SK-N-SH (cell line): ENCODE results near the gene GLTP. TPM values are rescaled to one million over a fixed set of nuclear protein-coding genes. Genes with fewer than 3 reads are reported as not detected.

Source experiments
- CTCF ChIA-PET: fragments of 300-600, 350-600 bp; formaldehyde crosslinking; extraction: SDS; loops from one replicate; lab custom pipeline; 2021; lab: Yijun Ruan, JAX
- POLR2A ChIA-PET: fragments of 350-600 bp; sonication (Branson Sonifier 250); formaldehyde crosslinking; extraction: SDS; loops from one replicate; lab custom pipeline; 2020; ENCODE audit warnings: antibody characterized with exemption, inconsistent platforms; lab: Yijun Ruan, JAX
- DNase-seq: peaks from one replicate; pipeline ENCODE4 v3.0.0; 2012
- H2AFZ ChIP-seq: fragments of 200-600 bp; sonication (generic); 2 replicates; pipeline ENCODE4 v1.8.1; 2016; ENCODE audit warnings: antibody characterized with exemption, mild to moderate bottlenecking, low read depth
- H3F3A ChIP-seq: fragments of 200-600 bp; sonication (generic); replicated peaks from 2 replicates; pipeline ENCODE3; 2016; ENCODE audit warnings: antibody characterized with exemption, mild to moderate bottlenecking; ENCODE audit not compliant: insufficient read depth
- H3K27ac ChIP-seq, 2 experiments: fragments of 200-500 bp in 1 of 2; fragments of 200-600 bp in 1 of 2; sonication (Bioruptor generic) in 1 of 2; sonication (generic), shearing (Covaris generic) in 1 of 2; 2 replicates each; pipeline versions ENCODE4 v1.5.1 to v1.6.1; 2014 to 2016; ENCODE audit warnings: low read depth in 2 of 2, inconsistent platforms in 1 of 2, low read length in 1 of 2, mild to moderate bottlenecking in 1 of 2, mixed read lengths in 1 of 2
- H3K27me3 ChIP-seq: fragments of 200-600 bp; sonication (generic), shearing (Covaris generic); 2 replicates; pipeline ENCODE4 v1.6.1; 2016; ENCODE audit warnings: mixed run types; ENCODE audit not compliant: insufficient read depth
- H3K36me3 ChIP-seq, 2 experiments: fragments of 200-500 bp in 1 of 2; fragments of 200-600 bp in 1 of 2; sonication (Bioruptor generic) in 1 of 2; sonication (generic) in 1 of 2; replicated peaks in 1 of 2; 2 replicates each; pipeline versions ENCODE3 to v1.5.1; 2014 to 2016; ENCODE audit warnings: low read length in 1 of 2, mild to moderate bottlenecking in 1 of 2; ENCODE audit not compliant: insufficient read depth in 2 of 2, control insufficient read depth in 1 of 2
- H3K4me1 ChIP-seq, 2 experiments: fragments of 200-500 bp in 1 of 2; fragments of 200-600 bp in 1 of 2; sonication (Bioruptor generic) in 1 of 2; sonication (generic), shearing (Covaris generic) in 1 of 2; 2 replicates each; pipeline versions ENCODE4 v1.5.1 to v1.6.1; 2014 to 2016; ENCODE audit warnings: low read depth in 1 of 2, low read length in 1 of 2, mixed run types in 1 of 2; ENCODE audit not compliant: insufficient read depth in 2 of 2, control insufficient read depth in 1 of 2
- H3K4me2 ChIP-seq: fragments of 200-600 bp; sonication (generic), shearing (Covaris generic); 2 replicates; pipeline ENCODE4 v1.6.1; 2017; ENCODE audit warnings: mixed run types
- H3K4me3 ChIP-seq, 2 experiments: fragments of 200-500 bp in 1 of 2; fragments of 200-600 bp in 1 of 2; sonication (Bioruptor generic) in 1 of 2; sonication (generic), shearing (Covaris generic) in 1 of 2; 2 replicates each; pipeline versions ENCODE4 v1.5.1 to v1.8.1; 2014 to 2016; ENCODE audit warnings: low read depth in 2 of 2, inconsistent platforms in 1 of 2, low read length in 1 of 2, mild to moderate bottlenecking in 1 of 2, mixed read lengths in 1 of 2, moderate library complexity in 1 of 2
- H3K79me2 ChIP-seq: fragments of 200-600 bp; sonication (generic); 2 replicates; pipeline ENCODE4 v1.8.1; 2017; ENCODE audit warnings: mild to moderate bottlenecking; ENCODE audit not compliant: insufficient read depth
- H3K9ac ChIP-seq: fragments of 200-600 bp; sonication (generic); 2 replicates; pipeline ENCODE4 v1.6.1; 2017; ENCODE audit warnings: mixed run types
- H3K9me2 ChIP-seq: fragments of 200-600 bp; sonication (generic); 2 replicates; pipeline ENCODE4 v1.6.1; 2017; ENCODE audit warnings: mixed run types
- H3K9me3 ChIP-seq: fragments of 200-600 bp; sonication (generic); 2 replicates; pipeline ENCODE4 v1.6.1; 2017; ENCODE audit warnings: mixed run types, mild to moderate bottlenecking, moderate library complexity
- H4K20me1 ChIP-seq: fragments of 200-600 bp; sonication (generic); 2 replicates; pipeline ENCODE4 v1.6.1; 2017; ENCODE audit warnings: mild to moderate bottlenecking, mixed run types; ENCODE audit not compliant: insufficient read depth
- ELF1 ChIP-seq: IDR thresholded peaks from 2 replicates; pipeline ENCODE4 v1.4.0; 2012
- EP300 ChIP-seq, 2 experiments: IDR thresholded peaks; 2 replicates each; pipeline versions ENCODE4 v1.4.0 to v1.6.1; 2012; ENCODE audit warnings: borderline replicate concordance in 1 of 2, low read depth in 1 of 2, low read length in 1 of 2
- MXI1 ChIP-seq: IDR thresholded peaks from 2 replicates; pipeline ENCODE4 v1.6.1; 2012; ENCODE audit warnings: mild to moderate bottlenecking, low read depth, low read length, improper control_type of control experiment
- REST ChIP-seq: IDR thresholded peaks from 2 replicates; pipeline ENCODE4 v1.6.1; 2012; ENCODE audit warnings: mild to moderate bottlenecking, low read depth, low read length, moderate library complexity
- SMC3 ChIP-seq: IDR thresholded peaks from 2 replicates; pipeline ENCODE4 v1.6.1; 2012; ENCODE audit warnings: low read depth, low read length, improper control_type of control experiment
- TAF1 ChIP-seq: IDR thresholded peaks from 2 replicates; pipeline ENCODE4 v1.6.1; 2012; ENCODE audit warnings: low read depth, mild to moderate bottlenecking, low read length, moderate library complexity, borderline replicate concordance
- USF1 ChIP-seq: IDR thresholded peaks from 2 replicates; pipeline ENCODE4 v1.4.0; 2012; ENCODE audit warnings: low read depth, borderline replicate concordance
- WGBS: methylation state at CpG from one replicate; pipeline ENCODE4 v1.1.6; 2017; ENCODE audit warnings: low lambda C conversion rate; 5-methylcytosine and 5-hydroxymethylcytosine counted together
- polyA plus RNA-seq, 3 experiments: library from polyadenylated mRNA; depleted of rRNA; stranded (reverse); fragments of >200 nt; gene quantifications; 2 replicates each; pipeline ENCODE4 v1.2.3, GENCODE V29; 2012

GLTP gene
- polyA plus RNA-seq, 1 of the 3 experiments (the other 2 are of a cell fraction) = 23.0 TPM

- Histone ChIP-seq H4K20me1 (no peaks in the 10 kb centered on the region), H3K4me3 (no peak overlapping the region), H3F3A (no peaks in the 10 kb centered on the region), H3K27ac (no peak overlapping the region), H3K4me2 (no peak overlapping the region), H3K4me1 (no peaks in the 10 kb centered on the region), H3K36me3 (peaks cover 4 to 11% of the 10 kb centered on the region in 2 experiments), H2AFZ (no peak overlapping the region), H3K9ac (no peak overlapping the region), H3K27me3 (no peaks in the 10 kb centered on the region), H3K79me2 (no peaks in the 10 kb centered on the region), H3K9me3 (no peaks in the 10 kb centered on the region), H3K9me2 (no peaks in the 10 kb centered on the region)
- no peak for TF ChIP-seq USF1
- ChIA-PET POLR2A (no interaction called here), CTCF (interaction anchor here (0.6 to 6.1 kb wide), 4 partner anchors 9 to 121 kb away, joined by 3 to 43 read pairs (median 4); no protein-coding TSS in a partner anchor)
- no peak for DNase-seq
- 96% methylated on average over 6 of the region's 8 CpGs for WGBS
These were observed 45.7 kb upstream of the GLTP start for GRCh38 chr12:109926016-109926415.

DNA sequence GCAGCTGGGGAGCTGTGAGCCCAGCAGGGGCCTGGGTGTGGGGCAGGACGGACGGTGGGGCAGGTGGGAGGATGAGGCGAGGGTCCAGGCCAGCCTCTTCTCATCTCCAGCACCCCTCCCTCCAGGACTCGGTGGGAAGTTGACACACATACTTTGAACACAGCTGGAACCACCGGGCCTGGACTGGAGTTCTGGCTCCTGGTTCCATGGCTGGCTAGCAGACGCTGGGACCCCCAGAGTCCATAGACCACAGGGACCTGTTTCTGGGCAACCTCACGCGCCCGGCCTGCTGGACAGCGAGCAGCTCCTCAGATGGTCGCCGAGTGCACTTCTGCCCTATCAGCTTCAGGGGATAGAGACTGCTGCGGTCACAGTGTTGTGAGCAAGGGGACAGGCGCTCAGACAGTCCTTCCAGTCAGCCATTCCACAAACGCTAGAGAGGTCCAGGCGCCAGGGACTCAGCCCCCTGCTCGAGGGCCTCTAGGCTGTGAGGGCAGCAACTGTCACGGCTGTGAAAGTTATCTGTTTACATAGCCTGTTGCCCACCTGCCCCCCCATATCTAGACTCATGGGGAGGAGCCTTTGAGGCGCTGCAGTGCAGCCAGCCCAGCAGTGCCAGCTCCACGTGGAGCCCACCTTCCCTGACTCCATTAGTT, 45.0 kb upstream of the GLTP start:
- H4K20me1 ChIP-seq = no peaks in the 10 kb centered on the region
- H3K9me2 ChIP-seq = no peaks in the 10 kb centered on the region
- peaks cover 4% of the 10 kb centered on the region in 2 experiments for H3K36me3 ChIP-seq
- H3K4me1 ChIP-seq = no peaks in the 10 kb centered on the region
- TF ChIP-seq REST (no peak), SMC3 (no peak), TAF1 (no peak), EP300 (IDR thresholded peaks at IDR 0.05; ENCODE audit: borderline replicate concordance in 1 of 2, low read depth in 1 of 2, low read length in 1 of 2) (no peak), USF1 (no peak), ELF1 (no peak), MXI1 (no peak)
- TF ChIP-seq, all 33 proteins: peak for 0
- ChIA-PET CTCF (interaction anchor here (0.6 to 6.1 kb wide), 4 partner anchors 9 to 638 kb away, joined by 3 to 43 read pairs (median 4); no protein-coding TSS in a partner anchor), POLR2A (interaction anchor here (0.6 kb wide), 1 partner anchor 15 kb away, joined by 4 read pairs; no protein-coding TSS in a partner anchor)
- no peaks in the 10 kb centered on the region for H3F3A ChIP-seq
- no peak overlapping the region for H3K4me3 ChIP-seq
- H3K27me3 ChIP-seq = no peaks in the 10 kb centered on the region
- no peak overlapping the region for H3K9ac ChIP-seq
- H3K27ac ChIP-seq = no peak overlapping the region
- no peak overlapping the region for H3K4me2 ChIP-seq
- WGBS = 72% methylated on average over 4 of the region's 20 CpGs
- H3K79me2 ChIP-seq = no peaks in the 10 kb centered on the region
- no peaks in the 10 kb centered on the region for H3K9me3 ChIP-seq
- no peak overlapping the region for H2AFZ ChIP-seq
- peak; percentile 45 for DNase-seq
